Astrocyte of the cerebellum (primary cell): ENCODE results near the gene TIMP1.

Experiments
- DNase-seq: peaks from one replicate; pipeline ENCODE4 v3.0.0-alpha.2; 2011; ENCODE audit warnings: low read depth
- H3K4me3 ChIP-seq: 2 replicates; pipeline ENCODE4 v1.5.1; 2011; ENCODE audit warnings: mild to moderate bottlenecking, low read depth, low read length, moderate library complexity
- CTCF ChIP-seq: IDR thresholded peaks from 2 replicates; pipeline ENCODE4 v1.5.1; 2012; ENCODE audit warnings: low read length, low read depth, moderate library complexity, mild to moderate bottlenecking; ENCODE audit errors: missing control alignments
- in situ Hi-C: cut with HindIII; loops from 2 replicates; pipeline ENCODE4 v1.10.0; 2017; ENCODE audit warnings: low sequenced_read_pairs

The TIMP1 gene

GRCh38 chrX:47578692-47579091, 3.5 kb upstream of the TIMP1 start:
- no peak overlapping the region for H3K4me3 ChIP-seq
- TF ChIP-seq CTCF, result no peak
- no peak for DNase-seq
- in situ Hi-C loops, result no loop called here

GRCh38 chrX:47579537-47579936, 2.7 kb upstream of the TIMP1 start:
- H3K4me3 ChIP-seq, result no peak overlapping the region
- DNase-seq, result no peak
- in situ Hi-C loops, result no loop called here
- TF ChIP-seq CTCF, result no peak

- TF ChIP-seq CTCF, result no peak
- no peak for DNase-seq
- peak overlapping the region; percentile 66 for H3K4me3 ChIP-seq
- in situ Hi-C loops, result no loop called here
Observed at GRCh38 chrX:47583240-47583861, 1.1 kb downstream of the TIMP1 start.

GRCh38 chrX:47584714-47585113, 2.5 kb downstream of the TIMP1 start:
- no peak overlapping the region for H3K4me3 ChIP-seq

GRCh38 chrX:47585273-47585672, 3.0 kb downstream of the TIMP1 start:
- no peak for DNase-seq
- TF ChIP-seq CTCF, result no peak
- H3K4me3 ChIP-seq, result no peak overlapping the region
- in situ Hi-C loops, result no loop called here

More at GRCh38 chrX:47584714-47585113, 2.5 kb downstream of the TIMP1 start:
- in situ Hi-C loops, result no loop called here
- no peak for DNase-seq
- no peak for TF ChIP-seq CTCF

GRCh38 chrX:47586043-47586787, 4.0 kb downstream of the TIMP1 start:
- no peak for TF ChIP-seq CTCF
- H3K4me3 ChIP-seq, result no peak overlapping the region
- DNase-seq, result no peak
- in situ Hi-C loops, result no loop called here
